Colonic mucosa (tissue), 4 donors: ENCODE results near the gene CABLES2. TPM values are rescaled to one million over a fixed set of nuclear protein-coding genes. Genes with fewer than 3 reads are reported as not detected.

Experiments used
- DNase-seq: peaks from one replicate; pipeline ENCODE4 v3.0.0-alpha.2; 2020
- H3K27ac ChIP-seq: fragments of 200-600 bp; one replicate; pipeline ENCODE4 v1.8.0; 2021
- H3K27me3 ChIP-seq: fragments of 200-600 bp; one replicate; pipeline ENCODE4 v1.8.0; 2021
- H3K36me3 ChIP-seq: fragments of 200-600 bp; one replicate; pipeline ENCODE4 v1.8.0; 2021
- H3K4me1 ChIP-seq: fragments of 200-600 bp; one replicate; pipeline ENCODE4 v1.8.0; 2021; ENCODE audit warnings: mild to moderate bottlenecking
- H3K4me3 ChIP-seq: fragments of 200-600 bp; one replicate; pipeline ENCODE4 v1.8.0; 2021
- H3K9ac ChIP-seq, 2 donors: one replicate each; pipeline ENCODE4 v1.7.0; 2013; ENCODE audit warnings: control low read depth in 2 of 2, low read depth in 2 of 2, low read length in 2 of 2
- H3K9me3 ChIP-seq: fragments of 200-600 bp; one replicate; pipeline ENCODE4 v1.8.0; 2021
- CTCF ChIP-seq: fragments of 200-600 bp; IDR thresholded peaks from one replicate; pipeline ENCODE4 v1.8.0; 2022; ENCODE audit warnings: antibody characterized with exemption, mild to moderate bottlenecking
- intact Hi-C: fragments of 100-400 bp; cut with DNase I; formaldehyde crosslinking; loops from one replicate; pipeline ENCODE4 v1.14.1; 2022
- total RNA-seq, 2 donors: library from RNA; stranded (reverse); fragmentation: NEBNext Ultra II Directional in 1 of 2; extraction: Animal tissue kit (Norgen Biotek cat#: 25700) in 1 of 2; gene quantifications; one replicate each; pipeline ENCODE4 v1.2.1, GENCODE V29; 2021
- donor health status: healthy.
- donor health status: DM: no; HTN: no; CAD: no.
- donor health status: DM: no; HTN: no; CAD: no.

CABLES2 gene, protein sequence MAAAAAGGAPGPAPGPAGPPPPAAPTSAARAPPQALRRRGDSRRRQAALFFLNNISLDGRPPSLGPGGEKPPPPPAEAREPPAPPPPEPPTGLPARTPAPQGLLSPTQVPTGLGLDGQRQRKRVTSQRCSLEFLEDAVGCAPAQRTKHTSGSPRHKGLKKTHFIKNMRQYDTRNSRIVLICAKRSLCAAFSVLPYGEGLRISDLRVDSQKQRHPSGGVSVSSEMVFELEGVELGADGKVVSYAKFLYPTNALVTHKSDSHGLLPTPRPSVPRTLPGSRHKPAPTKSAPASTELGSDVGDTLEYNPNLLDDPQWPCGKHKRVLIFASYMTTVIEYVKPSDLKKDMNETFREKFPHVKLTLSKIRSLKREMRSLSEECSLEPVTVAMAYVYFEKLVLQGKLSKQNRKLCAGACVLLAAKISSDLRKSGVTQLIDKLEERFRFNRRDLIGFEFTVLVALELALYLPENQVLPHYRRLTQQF
- total RNA-seq: 10 to 100 TPM in 1 of 2 donors, 1 to 10 TPM in 1; 7.8 to 10.5 TPM

DNA sequence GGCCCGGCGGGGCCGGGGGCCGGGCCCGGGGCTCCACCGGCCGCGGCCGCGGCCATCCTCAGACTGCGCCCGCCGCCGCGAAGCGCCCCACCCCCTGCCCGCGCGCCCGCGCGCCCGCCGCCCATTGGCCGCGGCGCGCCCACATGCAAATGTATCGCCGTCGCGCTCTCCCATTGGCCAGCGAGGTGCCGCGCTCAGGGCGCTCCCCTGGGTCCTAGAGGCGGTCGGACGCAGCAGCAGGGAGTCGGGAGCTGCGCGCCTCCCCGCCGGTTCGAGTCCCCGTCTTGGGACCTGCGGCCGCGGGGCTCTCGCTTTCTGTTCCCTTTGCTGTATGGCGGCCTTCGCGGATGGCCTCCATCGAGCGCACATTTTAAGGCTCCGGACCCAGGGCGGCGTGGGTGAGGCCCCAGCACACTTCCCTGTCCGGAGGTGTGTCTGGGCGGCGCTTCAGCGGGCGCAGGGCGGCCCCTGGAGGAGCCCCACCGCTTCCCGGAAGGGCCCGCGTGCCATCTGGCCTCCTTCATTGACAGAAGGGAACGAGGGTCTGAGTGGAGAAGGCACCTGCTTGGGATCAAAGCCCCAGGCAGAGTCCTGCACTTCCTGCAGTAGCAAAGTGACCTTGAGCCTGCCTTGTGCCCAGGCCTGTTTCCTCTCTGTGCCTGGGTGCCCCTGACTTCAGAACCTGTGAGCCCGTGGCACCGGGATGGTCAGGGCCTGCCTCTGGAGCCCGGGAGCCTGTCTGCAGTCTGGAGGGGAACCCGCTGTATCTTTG, at the start of gene CABLES2:
Gene CABLES2, minus strand, starts transcription at position 65 of the 772 bp plus-strand sequence. Its CDS starts 9 bp downstream, at position 56.
- peak within 1 kb of the TSS; percentile 70 to 95 for H3K9ac ChIP-seq
- no peaks in the 10 kb centered on the region for H3K36me3 ChIP-seq
- peak; percentile 94 for DNase-seq
- TF ChIP-seq CTCF: no peak
- H3K9me3 ChIP-seq: no peaks in the 10 kb centered on the region
- intact Hi-C loops: no loop called here
- H3K4me1 ChIP-seq: peaks cover 19% of the 10 kb centered on the region
- H3K27me3 ChIP-seq: no peaks in the 10 kb centered on the region
- H3K4me3 ChIP-seq: peak within 1 kb of the TSS; percentile 65
- peak within 1 kb of the TSS; percentile 45 for H3K27ac ChIP-seq

- H3K27me3 ChIP-seq: no peaks in the 10 kb centered on the region
Measured at GRCh38 chr20:62455929-62456328, 48.8 kb upstream of the CABLES2 start.

GRCh38 chr20:62454904-62455636, 48.0 kb upstream of the CABLES2 start:
- Histone ChIP-seq H3K9me3 (no peaks in the 10 kb centered on the region), H3K4me1 (no peaks in the 10 kb centered on the region), H3K27ac (no peak overlapping the region), H3K4me3 (no peak overlapping the region), H3K36me3 (no peaks in the 10 kb centered on the region), H3K27me3 (no peaks in the 10 kb centered on the region), H3K9ac (no peak overlapping the region)
- TF ChIP-seq CTCF: no peak
- no peak for DNase-seq
- intact Hi-C loops: no loop called here

More at GRCh38 chr20:62455929-62456328, 48.8 kb upstream of the CABLES2 start:
- H3K4me3 ChIP-seq: no peak overlapping the region
- H3K27ac ChIP-seq: no peak overlapping the region
- intact Hi-C loops: no loop called here
- no peaks in the 10 kb centered on the region for H3K9me3 ChIP-seq
- no peak overlapping the region for H3K9ac ChIP-seq
- no peaks in the 10 kb centered on the region for H3K4me1 ChIP-seq
- TF ChIP-seq CTCF: no peak
- H3K36me3 ChIP-seq: no peaks in the 10 kb centered on the region
- no peak for DNase-seq

GRCh38 chr20:62453186-62453808, 46.2 kb upstream of the CABLES2 start:
- Histone ChIP-seq H3K27me3 (no peaks in the 10 kb centered on the region), H3K9ac (no peak overlapping the region), H3K9me3 (no peaks in the 10 kb centered on the region), H3K4me1 (no peaks in the 10 kb centered on the region), H3K36me3 (no peaks in the 10 kb centered on the region), H3K4me3 (no peak overlapping the region), H3K27ac (no peak overlapping the region)
- intact Hi-C loops: no loop called here
- TF ChIP-seq CTCF: no peak
- DNase-seq: no peak
